ENCODE results near the gene PLAU. TPM values are rescaled to one million over a fixed set of nuclear protein-coding genes. Genes with fewer than 3 reads are reported as not detected.

The PLAU gene
- total RNA-seq, 6 experiments from 2014 or later: 14.0 to 25.5 (median 24.0) TPM

GRCh38 chr10:73909540-73910115 lies 1.3 kb upstream of the PLAU start:
- H3K4me3 Mint-ChIP-seq: peak overlapping the region; percentile 76

GRCh38 chr10:73910401-73910763 lies 550 bp upstream of the PLAU start:
- no peak for DNase-seq
- Mint-ChIP-seq H3K27me3 (ENCODE audit: insufficient read depth) (peaks cover 2% of the 10 kb centered on the region), H3K4me3 (peak overlapping the region; percentile 76), H3K4me1 (ENCODE audit: low read depth) (peaks cover 75% of the 10 kb centered on the region), H3K36me3 (ENCODE audit: low read depth) (peaks cover 30% of the 10 kb centered on the region), H3K27ac (peak overlapping the region; percentile 98), H3K9me3 (peaks cover under 1% of the 10 kb centered on the region; the same call in 1 of the 2 replicates)
- no peak for TF ChIP-seq CTCF (IDR thresholded peaks at IDR 0.05)

More at GRCh38 chr10:73909540-73910115, 1.3 kb upstream of the PLAU start:
- H3K9me3 Mint-ChIP-seq: no peaks in the 10 kb centered on the region
- H3K27ac Mint-ChIP-seq: peak overlapping the region; percentile 98
- peaks cover 72% of the 10 kb centered on the region for H3K4me1 Mint-ChIP-seq (ENCODE audit: low read depth)
- no peak for TF ChIP-seq CTCF (IDR thresholded peaks at IDR 0.05)
- peaks cover 22% of the 10 kb centered on the region for H3K36me3 Mint-ChIP-seq (ENCODE audit: low read depth)
- peaks cover 2% of the 10 kb centered on the region for H3K27me3 Mint-ChIP-seq (ENCODE audit: insufficient read depth)
- no peak for DNase-seq

- peaks cover 10% of the 10 kb centered on the region; the same call in 1 of the 2 replicates for H3K9me3 Mint-ChIP-seq
- no peak for DNase-seq
- peaks cover 2% of the 10 kb centered on the region for H3K27me3 Mint-ChIP-seq (ENCODE audit: insufficient read depth)
- no peak for TF ChIP-seq CTCF (IDR thresholded peaks at IDR 0.05)
- peaks cover 42% of the 10 kb centered on the region for H3K36me3 Mint-ChIP-seq (ENCODE audit: low read depth)
- peaks cover 65% of the 10 kb centered on the region for H3K4me1 Mint-ChIP-seq (ENCODE audit: low read depth)
- H3K27ac Mint-ChIP-seq: peak overlapping the region; percentile 83
- H3K4me3 Mint-ChIP-seq: peak overlapping the region; percentile 95
Measured at GRCh38 chr10:73911553-73912004, 647 bp downstream of the PLAU start.

- H3K4me1 Mint-ChIP-seq (ENCODE audit: low read depth): peaks cover 40% of the 10 kb centered on the region
- TF ChIP-seq CTCF (IDR thresholded peaks at IDR 0.05): no peak
- peaks cover 2% of the 10 kb centered on the region for H3K27me3 Mint-ChIP-seq (ENCODE audit: insufficient read depth)
- no peak for DNase-seq
- H3K4me3 Mint-ChIP-seq: no peak overlapping the region; the same call in 1 of the 2 replicates
- no peak overlapping the region for H3K27ac Mint-ChIP-seq
- H3K36me3 Mint-ChIP-seq (ENCODE audit: low read depth): peaks cover 63% of the 10 kb centered on the region
- peaks cover 30% of the 10 kb centered on the region for H3K9me3 Mint-ChIP-seq
Measured at GRCh38 chr10:73914036-73914435, 3.1 kb downstream of the PLAU start.

- peaks cover 41% of the 10 kb centered on the region for H3K9me3 Mint-ChIP-seq
- no peak overlapping the region for H3K4me3 Mint-ChIP-seq
- H3K36me3 Mint-ChIP-seq (ENCODE audit: low read depth): peaks cover 69% of the 10 kb centered on the region
- no peak for DNase-seq
- TF ChIP-seq CTCF (IDR thresholded peaks at IDR 0.05): no peak
- no peak overlapping the region for H3K27ac Mint-ChIP-seq
- H3K4me1 Mint-ChIP-seq (ENCODE audit: low read depth): peaks cover 33% of the 10 kb centered on the region
- peaks cover 2% of the 10 kb centered on the region for H3K27me3 Mint-ChIP-seq (ENCODE audit: insufficient read depth)
Measured at GRCh38 chr10:73915206-73915851, 4.4 kb downstream of the PLAU start.
